ENCODE results near the gene CADM4. TPM values are rescaled to one million over a fixed set of nuclear protein-coding genes. Genes with fewer than 3 reads are reported as not detected.
"Not testable (repeated sequence)": the region's sequence is repeated elsewhere in the genome, so short reads cannot be mapped to it uniquely, and the experiment has no call there.

CADM4 gene
- total RNA-seq, 1 donor from 2014 or later, result 71.6 TPM

- H3K36me3 Mint-ChIP-seq (ENCODE audit: insufficient read depth), result peaks cover 12% of the 10 kb centered on the region
- H3K9me3 Mint-ChIP-seq (ENCODE audit: low read depth), result no peaks in the 10 kb centered on the region
- H3K4me1 Mint-ChIP-seq (ENCODE audit: low read depth), result peaks cover 4% of the 10 kb centered on the region
- no peak for TF ChIP-seq CTCF (IDR thresholded peaks at IDR 0.05; ENCODE audit: unreplicated experiment)
- H3K27me3 Mint-ChIP-seq, result no peaks in the 10 kb centered on the region
- H3K27ac Mint-ChIP-seq, result no peak overlapping the region
- no peak for DNase-seq (ENCODE audit: low spot score, unreplicated experiment)
- H3K4me3 Mint-ChIP-seq (ENCODE audit: low read depth), result no peak overlapping the region
These were observed 12.9 kb upstream of the CADM4 start for GRCh38 chr19:43652546-43652874.

GRCh38 chr19:43651758-43652545 lies 12.3 kb upstream of the CADM4 start:
- peak; percentile 76 for TF ChIP-seq CTCF (IDR thresholded peaks at IDR 0.05; ENCODE audit: unreplicated experiment)
- Mint-ChIP-seq H3K4me3 (ENCODE audit: low read depth) (peak overlapping the region; percentile 35), H3K9me3 (ENCODE audit: low read depth) (no peaks in the 10 kb centered on the region), H3K36me3 (ENCODE audit: insufficient read depth) (peaks cover 14% of the 10 kb centered on the region), H3K27ac (peak overlapping the region; percentile 62), H3K4me1 (ENCODE audit: low read depth) (peaks cover 4% of the 10 kb centered on the region), H3K27me3 (no peaks in the 10 kb centered on the region)
- peak; percentile 46 for DNase-seq (ENCODE audit: low spot score, unreplicated experiment)

- H3K27me3 Mint-ChIP-seq; H3K9me3 Mint-ChIP-seq (ENCODE audit: low read depth); H3K4me1 Mint-ChIP-seq (ENCODE audit: low read depth); H3K27ac Mint-ChIP-seq; H3K4me3 Mint-ChIP-seq (ENCODE audit: low read depth); H3K36me3 Mint-ChIP-seq (ENCODE audit: insufficient read depth); DNase-seq (ENCODE audit: low spot score, unreplicated experiment): not testable (repeated sequence)
These were observed 10.6 kb upstream of the CADM4 start for GRCh38 chr19:43650276-43650675.

- no peak for DNase-seq (ENCODE audit: low spot score, unreplicated experiment)
- Mint-ChIP-seq H3K9me3 (ENCODE audit: low read depth) (no peaks in the 10 kb centered on the region), H3K4me1 (ENCODE audit: low read depth) (peaks cover 4% of the 10 kb centered on the region), H3K27ac (no peak overlapping the region), H3K36me3 (ENCODE audit: insufficient read depth) (peaks cover 4% of the 10 kb centered on the region), H3K4me3 (ENCODE audit: low read depth) (no peak overlapping the region), H3K27me3 (no peaks in the 10 kb centered on the region)
- TF ChIP-seq CTCF (IDR thresholded peaks at IDR 0.05; ENCODE audit: unreplicated experiment), result no peak
These were observed 9.9 kb upstream of the CADM4 start for GRCh38 chr19:43649514-43649913.

- Mint-ChIP-seq H3K4me1 (ENCODE audit: low read depth) (peaks cover 4% of the 10 kb centered on the region), H3K27me3 (peaks cover 4% of the 10 kb centered on the region), H3K4me3 (ENCODE audit: low read depth) (no peak overlapping the region), H3K9me3 (ENCODE audit: low read depth) (no peaks in the 10 kb centered on the region), H3K36me3 (ENCODE audit: insufficient read depth) (peaks cover 4% of the 10 kb centered on the region), H3K27ac (no peak overlapping the region)
- DNase-seq (ENCODE audit: low spot score, unreplicated experiment), result no peak
- no peak for TF ChIP-seq CTCF (IDR thresholded peaks at IDR 0.05; ENCODE audit: unreplicated experiment)
These were observed 9.0 kb upstream of the CADM4 start for GRCh38 chr19:43648633-43649032.

GRCh38 chr19:43644181-43644580 lies 4.5 kb upstream of the CADM4 start:
- peaks cover 4% of the 10 kb centered on the region for H3K36me3 Mint-ChIP-seq (ENCODE audit: insufficient read depth)
- H3K27ac Mint-ChIP-seq, result no peak overlapping the region
- H3K4me3 Mint-ChIP-seq (ENCODE audit: low read depth), result no peak overlapping the region
- peaks cover under 1% of the 10 kb centered on the region for H3K4me1 Mint-ChIP-seq (ENCODE audit: low read depth)
- TF ChIP-seq CTCF (IDR thresholded peaks at IDR 0.05; ENCODE audit: unreplicated experiment), result no peak
- peaks cover 23% of the 10 kb centered on the region for H3K27me3 Mint-ChIP-seq
- no peak for DNase-seq (ENCODE audit: low spot score, unreplicated experiment)
- no peaks in the 10 kb centered on the region for H3K9me3 Mint-ChIP-seq (ENCODE audit: low read depth)

All from progenitor cell of endocrine pancreas (in vitro differentiated cells).